Ovary (tissue), 9 donors: ENCODE results near the gene CALML5. TPM values are rescaled to one million over a fixed set of nuclear protein-coding genes. Genes with fewer than 3 reads are reported as not detected.

ENCODE experiments used
- DNase-seq, 5 donors: peaks; one replicate each; pipeline ENCODE4 v3.0.0-alpha.2; 2019 to 2020
- H3K27ac ChIP-seq, 2 donors: fragments of 200-600 bp; one replicate each; pipeline versions ENCODE4 v1.5.1 to v1.8.0; 2019 to 2022
- H3K27me3 ChIP-seq: fragments of 200-600 bp; one replicate; pipeline ENCODE4 v1.8.0; 2022
- H3K36me3 ChIP-seq: fragments of 200-600 bp; sonication (generic); one replicate; pipeline ENCODE4 v1.5.1; 2019
- H3K4me1 ChIP-seq: one replicate; pipeline ENCODE4 v1.8.1; 2013; ENCODE audit warnings: mild to moderate bottlenecking, moderate library complexity; ENCODE audit not compliant: insufficient read depth
- H3K4me3 ChIP-seq: fragments of 200-600 bp; sonication (generic); one replicate; pipeline ENCODE4 v1.5.1; 2017
- H3K9me3 ChIP-seq, 2 donors: fragments of 200-600 bp in 1 of 2; sonication (generic) in 1 of 2; one replicate each; pipeline versions ENCODE4 v1.5.1 to v1.8.1; 2013 to 2019; ENCODE audit warnings: mild to moderate bottlenecking in 1 of 2, moderate library complexity in 1 of 2
- CTCF ChIP-seq, 3 donors: fragments of 450-650 bp in 2 of 3; fragments of 200-600 bp in 1 of 3; IDR thresholded peaks; one replicate each; pipeline versions ENCODE4 v1.5.1 to v1.8.0; 2016 to 2022; ENCODE audit warnings: antibody characterized with exemption in 3 of 3, mild to moderate bottlenecking in 1 of 3
- EP300 ChIP-seq: sonication (generic); formaldehyde crosslinking; IDR thresholded peaks from one replicate; pipeline ENCODE4 v1.6.1; 2017; ENCODE audit warnings: antibody characterized with exemption
- POLR2A ChIP-seq: fragments of 450-650 bp; IDR thresholded peaks from one replicate; pipeline ENCODE4 v1.6.1; 2017; ENCODE audit warnings: antibody characterized with exemption, mild to moderate bottlenecking, moderate library complexity
- WGBS, 3 donors: extraction: QIAGEN DNeasy Blood & Tissue Kit in 1 of 3; methylation state at CpG; one replicate each; pipeline versions ENCODE4 v1.1.5 to v1.1.7; 2013 to 2017; 5-methylcytosine and 5-hydroxymethylcytosine counted together
- intact Hi-C, 4 donors: fragments of 100-400 bp; cut with DNase I; formaldehyde crosslinking; loops; one replicate each; pipeline versions ENCODE4 v1.11.0 to v1.15.1; 2022 to 2023
- polyA plus RNA-seq, 2 donors: library from polyadenylated mRNA; stranded (reverse); fragments of 200-250 nt in 1 of 2; fragments of 350-450 nt in 1 of 2; fragmentation: Illumina TruSeq in 1 of 2; extraction: RNeasy Lipid Tissue Mini Kit (QIAGEN cat#74804) in 1 of 2; gene quantifications; one replicate each; pipeline ENCODE4 v1.2.3, GENCODE V29; 2013 to 2014
- total RNA-seq, 7 donors: library from RNA; depleted of rRNA in 2 of 7; stranded (reverse); fragments of >200 nt in 2 of 7; fragmentation: NEBNext Ultra II Directional in 3 of 7; extraction: Animal tissue kit (Norgen Biotek cat#: 25700) in 3 of 7; gene quantifications; one replicate each; pipeline versions ENCODE4 v1.1.0 to v1.2.4, GENCODE V29; 2016 to 2023
- donor health status: DM: no; HTN: no; CAD: no; lungs with moderate emphysema.
- donor health status: DM: no; HTN: no; CAD: no.
- donor health status: Bipolar disorder and iron deficiency.
- donor health status: DM: yes; HTN: yes; CAD: no.
- donor health status: DM: no; HTN: no; CAD: no.
- donor health status: DM: yes; HTN: yes; CAD: no.

Gene CALML5
- total and polyA plus RNA-seq, 9 donors = 1.7 TPM; not detected in 8

- DNase-seq = peak in 1 of 5 donors; percentile 11
- no peaks in the 10 kb centered on the region for H3K9me3 ChIP-seq
- TF ChIP-seq POLR2A = no peak
- TF ChIP-seq EP300 = no peak
- TF ChIP-seq CTCF (IDR thresholded peaks at IDR 0.05) = no peak
- H3K27me3 ChIP-seq = no peaks in the 10 kb centered on the region
- intact Hi-C loops = loop anchor here in 2 of 4 donors (5.0 to 10.0 kb wide), 2 partner anchors 90 to 93 kb away; no protein-coding TSS in a partner anchor
- H3K4me1 ChIP-seq = peaks cover 2% of the 10 kb centered on the region
- H3K4me3 ChIP-seq = no peak overlapping the region
- 88 to 92% (median 91%) methylated on average over 10 of the region's 10 CpGs for WGBS, 3 donors
- H3K36me3 ChIP-seq = no peaks in the 10 kb centered on the region
- no peak overlapping the region for H3K27ac ChIP-seq
Measured at GRCh38 chr10:5532307-5532605, 32.9 kb upstream of the CALML5 start.

DNA sequence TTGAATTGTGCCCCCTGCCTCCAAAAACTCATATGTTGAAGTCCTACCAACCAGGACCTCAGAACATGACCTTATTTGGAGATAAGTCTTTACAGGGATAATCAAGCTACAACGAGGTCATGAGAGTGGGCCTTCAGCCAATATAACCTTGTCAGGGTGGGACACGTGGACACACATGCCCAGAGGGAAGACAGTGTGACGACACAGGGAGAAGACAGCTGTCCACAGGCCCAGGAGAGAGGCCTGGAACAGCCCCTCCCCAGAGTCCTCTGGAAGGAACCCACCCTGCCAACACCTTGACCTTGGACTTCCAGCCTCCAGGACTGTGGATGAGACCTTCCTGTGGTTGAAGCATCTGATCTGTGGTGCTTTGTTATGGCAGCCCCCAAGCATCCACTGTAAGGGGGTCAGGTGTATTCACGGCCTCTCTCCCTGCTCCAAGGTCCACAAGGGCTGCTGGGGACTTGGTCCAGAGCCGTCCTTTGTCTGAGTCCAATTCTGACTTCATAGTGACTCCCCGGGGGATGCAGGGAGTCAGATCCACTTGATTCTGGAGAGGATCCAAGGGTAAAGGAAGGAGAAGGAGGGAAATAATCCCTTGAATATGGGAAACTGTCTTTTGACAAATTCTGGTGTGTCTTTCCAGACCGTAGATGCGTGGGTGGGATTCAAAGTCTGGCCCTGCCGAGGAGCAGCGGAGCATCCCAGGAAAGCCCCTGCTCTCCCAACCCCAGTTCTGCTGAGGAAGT is 32.4 kb upstream of the CALML5 start:
- peaks cover 2% of the 10 kb centered on the region for H3K4me1 ChIP-seq
- intact Hi-C loops = loop anchor here in 2 of 4 donors (5.0 to 10.0 kb wide), 2 partner anchors 91 to 93 kb away; no protein-coding TSS in a partner anchor
- peak in 1 of 5 donors; percentile 8 for DNase-seq
- no peaks in the 10 kb centered on the region for H3K9me3 ChIP-seq
- no peaks in the 10 kb centered on the region for H3K27me3 ChIP-seq
- H3K27ac ChIP-seq = no peak overlapping the region
- WGBS, 3 donors = 77 to 88% (median 77%) methylated on average over 10 of the region's 10 CpGs
- no peaks in the 10 kb centered on the region for H3K36me3 ChIP-seq
- no peak overlapping the region for H3K4me3 ChIP-seq
- TF ChIP-seq CTCF (IDR thresholded peaks at IDR 0.05) (no peak), EP300 (no peak), POLR2A (no peak)

GRCh38 chr10:5530846-5531557 is 31.6 kb upstream of the CALML5 start:
- Histone ChIP-seq H3K27me3 (no peaks in the 10 kb centered on the region), H3K4me1 (peaks cover 2% of the 10 kb centered on the region), H3K36me3 (no peaks in the 10 kb centered on the region), H3K4me3 (no peak overlapping the region), H3K9me3 (no peaks in the 10 kb centered on the region), H3K27ac (no peak overlapping the region)
- WGBS, 3 donors = 91 to 94% (median 93%) methylated on average over 16 of the region's 16 CpGs
- peak in 1 of 5 donors; percentile 3 for DNase-seq
- intact Hi-C loops = loop anchor here in 2 of 4 donors (5.0 to 10.0 kb wide), 2 partner anchors 91 to 94 kb away; no protein-coding TSS in a partner anchor
- TF ChIP-seq POLR2A (no peak), CTCF (IDR thresholded peaks at IDR 0.05) (no peak), EP300 (no peak)

GRCh38 chr10:5530412-5530806 is 31.0 kb upstream of the CALML5 start:
- Histone ChIP-seq H3K4me3 (no peak overlapping the region), H3K27me3 (no peaks in the 10 kb centered on the region), H3K36me3 (no peaks in the 10 kb centered on the region), H3K4me1 (peaks cover 2% of the 10 kb centered on the region), H3K9me3 (no peaks in the 10 kb centered on the region), H3K27ac (no peak overlapping the region)
- intact Hi-C loops = loop anchor here in 2 of 4 donors (5.0 to 10.0 kb wide), 2 partner anchors 92 to 94 kb away; no protein-coding TSS in a partner anchor
- TF ChIP-seq EP300 (no peak), CTCF (IDR thresholded peaks at IDR 0.05) (no peak), POLR2A (no peak)
- DNase-seq = no peak
- 95 to 97% (median 96%) methylated on average over 5 of the region's 5 CpGs for WGBS, 3 donors
